GM18517 (cell line): ENCODE measurements around the gene OR4F15.
"Not testable (repeated sequence)": the region's sequence is repeated elsewhere in the genome, so short reads cannot be mapped to it uniquely, and the experiment has no call there.

Experiments
- ATAC-seq: cut with Tn5 transposase; IDR thresholded peaks from one replicate; pipeline ENCODE4 v1.9.1; 2021; ENCODE audit warnings: mild to moderate bottlenecking, moderate library complexity; ENCODE audit not compliant: unreplicated experiment

Gene OR4F15

GRCh38 chr15:101811902-101812301 is at the start of gene OR4F15:
Gene OR4F15 (plus strand): TSS chr15:101812202. CDS start chr15:101818187, 5,985 bp downstream.
- no peak for ATAC-seq

- ATAC-seq, result not testable (repeated sequence)
These were observed 47.2 kb upstream of the OR4F15 start for GRCh38 chr15:101764669-101765339.

GRCh38 chr15:101765340-101765671 is 46.7 kb upstream of the OR4F15 start:
- not testable (repeated sequence) for ATAC-seq

- no peak for ATAC-seq
These were observed 46.1 kb upstream of the OR4F15 start for GRCh38 chr15:101765772-101766456.

GRCh38 chr15:101767083-101767640 is 44.8 kb upstream of the OR4F15 start:
- not testable (repeated sequence) for ATAC-seq

GRCh38 chr15:101772921-101773320 is 39.1 kb upstream of the OR4F15 start:
- ATAC-seq, result no peak

GRCh38 chr15:101773496-101774100 is 38.4 kb upstream of the OR4F15 start:
- ATAC-seq, result no peak

GRCh38 chr15:101775136-101775535 is 36.9 kb upstream of the OR4F15 start:
- ATAC-seq, result no peak

- ATAC-seq, result not testable (repeated sequence)
These were observed 33.4 kb upstream of the OR4F15 start for GRCh38 chr15:101778576-101778975.

GRCh38 chr15:101780225-101780624 is 31.8 kb upstream of the OR4F15 start:
- not testable (repeated sequence) for ATAC-seq

- no peak for ATAC-seq
These were observed 30.1 kb upstream of the OR4F15 start for GRCh38 chr15:101781928-101782327.

GRCh38 chr15:101784644-101785043 is 27.4 kb upstream of the OR4F15 start:
- ATAC-seq, result no peak

GRCh38 chr15:101786422-101786821 is 25.6 kb upstream of the OR4F15 start:
- ATAC-seq, result not testable (repeated sequence)

GRCh38 chr15:101788001-101788400 is 24.0 kb upstream of the OR4F15 start:
- not testable (repeated sequence) for ATAC-seq

- ATAC-seq, result not testable (repeated sequence)
These were observed 23.3 kb upstream of the OR4F15 start for GRCh38 chr15:101788503-101789269.

- ATAC-seq, result not testable (repeated sequence)
These were observed 21.3 kb upstream of the OR4F15 start for GRCh38 chr15:101790748-101791147.

GRCh38 chr15:101793981-101794380 is 18.0 kb upstream of the OR4F15 start:
- not testable (repeated sequence) for ATAC-seq

GRCh38 chr15:101795455-101795854 is 16.5 kb upstream of the OR4F15 start:
- ATAC-seq, result no peak

- ATAC-seq, result no peak
These were observed 12.3 kb upstream of the OR4F15 start for GRCh38 chr15:101799665-101800064.

- no peak for ATAC-seq
These were observed 11.0 kb upstream of the OR4F15 start for GRCh38 chr15:101801048-101801447.

GRCh38 chr15:101803209-101803608 is 8.8 kb upstream of the OR4F15 start, which contains the start of gene OR4F6:
Gene OR4F6 (plus strand): TSS chr15:101803509. CDS start chr15:101805720, 2,211 bp downstream.
- ATAC-seq, result no peak
